OCI-LY7 (cell line): ENCODE measurements around the gene COLQ. TPM values are rescaled to one million over a fixed set of nuclear protein-coding genes. Genes with fewer than 3 reads are reported as not detected.

Experiments
- BruUV-seq: library from RNA; stranded (reverse); fragments of 400-500 nt; replicated peaks from 2 replicates; lab custom pipeline; 2021; lab: Mats Ljungman, UMichigan
- CTCF ChIA-PET: fragments of 300-600 bp; sonication (Branson Sonifier 250); formaldehyde crosslinking; loops from one replicate; lab custom pipeline; 2022; ENCODE audit warnings: antibody characterized with exemption; ENCODE audit not compliant: unreplicated experiment; lab: Charles Lee
- POLR2A ChIA-PET: fragments of 300-600 bp; sonication (Branson Sonifier 250); formaldehyde crosslinking; loops from one replicate; lab custom pipeline; 2022; ENCODE audit warnings: antibody characterized with exemption; lab: Charles Lee
- DNase-seq: peaks from one replicate; pipeline ENCODE4 v3.0.0-alpha.2; 2015; ENCODE audit warnings: low spot score
- H2AFZ ChIP-seq: fragments of 200-600 bp; sonication (generic), shearing (Covaris generic); 2 replicates; pipeline ENCODE4 v1.6.1; 2014; ENCODE audit warnings: mild to moderate bottlenecking, antibody characterized with exemption, low read length, moderate library complexity
- H3K27ac ChIP-seq: fragments of 200-600 bp; sonication (generic); 2 replicates; pipeline ENCODE4 v1.5.1; 2014; ENCODE audit warnings: mixed run types, low read depth, mild to moderate bottlenecking, moderate library complexity, low read length, inconsistent platforms; ENCODE audit not compliant: poor library complexity, severe bottlenecking
- H3K36me3 ChIP-seq: fragments of 200-600 bp; sonication (generic); 2 replicates; pipeline ENCODE4 v1.6.1; 2014; ENCODE audit warnings: mild to moderate bottlenecking, antibody characterized with exemption, low read length, moderate library complexity, mixed read lengths; ENCODE audit not compliant: insufficient read depth
- H3K4me1 ChIP-seq: fragments of 200-600 bp; sonication (generic); 2 replicates; pipeline ENCODE4 v1.5.1; 2014; ENCODE audit warnings: mild to moderate bottlenecking, low read length; ENCODE audit not compliant: insufficient read depth, poor library complexity, severe bottlenecking
- H3K4me2 ChIP-seq: fragments of 200-600 bp; sonication (generic); 2 replicates; pipeline ENCODE4 v1.6.1; 2014; ENCODE audit warnings: mild to moderate bottlenecking, low read length
- H3K4me3 ChIP-seq: fragments of 200-600 bp; sonication (generic); 2 replicates; pipeline ENCODE4 v1.5.1; 2014; ENCODE audit warnings: mild to moderate bottlenecking, low read depth, low read length; ENCODE audit not compliant: poor library complexity, severe bottlenecking
- H3K79me2 ChIP-seq: fragments of 200-600 bp; sonication (generic); 2 replicates; pipeline ENCODE4 v1.6.1; 2016; ENCODE audit warnings: low read depth, mild to moderate bottlenecking, low read length, moderate library complexity, mixed read lengths; ENCODE audit not compliant: insufficient read depth
- H3K9me2 ChIP-seq: fragments of 200-600 bp; sonication (generic); 2 replicates; pipeline ENCODE4 v1.6.1; 2016; ENCODE audit warnings: mild to moderate bottlenecking, low read length, mixed read lengths; ENCODE audit not compliant: insufficient read depth
- H3K9me3 ChIP-seq: fragments of 200-600 bp; sonication (generic); 2 replicates; pipeline ENCODE4 v1.6.1; 2014; ENCODE audit warnings: mild to moderate bottlenecking, mixed run types, low read length, mixed read lengths
- H4K20me1 ChIP-seq: fragments of 200-600 bp; sonication (generic); 2 replicates; pipeline ENCODE4 v1.6.1; 2014; ENCODE audit warnings: mild to moderate bottlenecking, antibody characterized with exemption, low read length, moderate library complexity, mixed read lengths; ENCODE audit not compliant: insufficient read depth
- EZH2phosphoT487 ChIP-seq: fragments of 200-600 bp; sonication (generic); IDR thresholded peaks from 2 replicates; pipeline ENCODE4 v1.6.1; 2018; ENCODE audit warnings: low read depth, borderline replicate concordance, mild to moderate bottlenecking, mixed run types, antibody characterized with exemption, low read length, moderate library complexity, mixed read lengths
- intact Hi-C: fragments of 100-400 bp; cut with micrococcal nuclease; formaldehyde crosslinking; loops from one replicate; pipeline ENCODE4 v1.10.0; 2022; ENCODE audit not compliant: unreplicated experiment
- total RNA-seq, 2 experiments: library from RNA; depleted of rRNA in 1 of 2; stranded (reverse); fragments of >200 nt in 1 of 2; shearing (Covaris generic) in 1 of 2; gene quantifications; 2 replicates each; pipeline ENCODE4 v1.2.3, GENCODE V29; 2014 to 2022
- TF ChIP-seq, protein P1 (sequence below): fragments of 200-600 bp; sonication (generic); conservative IDR thresholded peaks from 2 replicates; pipeline ENCODE4 v1.5.1; 2014; ENCODE audit warnings: mild to moderate bottlenecking, antibody characterized with exemption, low read length, moderate library complexity, mixed read lengths

The COLQ gene
- total RNA-seq, 2 experiments from 2014 or later = 0.42 to 1.4 TPM

DNA sequence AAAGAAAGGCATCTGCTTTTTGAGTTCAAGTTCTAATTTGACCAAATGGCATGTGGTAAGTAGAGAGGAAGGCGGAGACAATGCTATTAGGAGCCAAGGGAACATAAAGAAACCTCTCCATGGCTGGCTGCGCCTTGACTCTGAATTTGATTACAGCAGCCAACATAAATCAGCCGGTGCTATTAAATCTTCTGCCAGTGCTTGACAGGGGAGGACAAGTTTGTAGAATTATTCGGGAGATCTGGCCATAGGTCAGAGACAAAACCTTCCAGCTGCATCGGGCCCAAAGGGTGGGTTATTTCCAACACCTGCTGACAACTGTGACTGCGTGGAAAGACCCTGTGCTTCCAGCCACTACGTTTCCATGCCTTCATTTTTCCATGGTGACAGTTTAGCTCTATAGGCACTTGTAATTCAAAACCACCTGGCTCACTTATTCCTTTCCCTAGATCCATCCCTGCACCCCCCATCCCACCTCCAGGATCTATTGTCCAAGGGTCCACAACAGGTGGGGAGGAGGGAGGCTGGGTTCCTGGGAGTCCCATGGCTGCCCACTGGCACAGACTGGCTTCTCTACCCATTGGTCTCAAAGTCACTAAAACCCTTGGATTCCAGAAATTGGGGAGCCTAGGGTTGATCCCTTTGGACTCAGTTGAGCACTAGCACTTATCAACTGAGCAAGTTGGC is 15.9 kb downstream of the COLQ start:
- H3K4me1 ChIP-seq = no peaks in the 10 kb centered on the region
- H3K27ac ChIP-seq = no peak overlapping the region
- H3K4me3 ChIP-seq = no peak overlapping the region
- TF ChIP-seq EZH2phosphoT487 = no peak
- TF ChIP-seq, protein P1, sequence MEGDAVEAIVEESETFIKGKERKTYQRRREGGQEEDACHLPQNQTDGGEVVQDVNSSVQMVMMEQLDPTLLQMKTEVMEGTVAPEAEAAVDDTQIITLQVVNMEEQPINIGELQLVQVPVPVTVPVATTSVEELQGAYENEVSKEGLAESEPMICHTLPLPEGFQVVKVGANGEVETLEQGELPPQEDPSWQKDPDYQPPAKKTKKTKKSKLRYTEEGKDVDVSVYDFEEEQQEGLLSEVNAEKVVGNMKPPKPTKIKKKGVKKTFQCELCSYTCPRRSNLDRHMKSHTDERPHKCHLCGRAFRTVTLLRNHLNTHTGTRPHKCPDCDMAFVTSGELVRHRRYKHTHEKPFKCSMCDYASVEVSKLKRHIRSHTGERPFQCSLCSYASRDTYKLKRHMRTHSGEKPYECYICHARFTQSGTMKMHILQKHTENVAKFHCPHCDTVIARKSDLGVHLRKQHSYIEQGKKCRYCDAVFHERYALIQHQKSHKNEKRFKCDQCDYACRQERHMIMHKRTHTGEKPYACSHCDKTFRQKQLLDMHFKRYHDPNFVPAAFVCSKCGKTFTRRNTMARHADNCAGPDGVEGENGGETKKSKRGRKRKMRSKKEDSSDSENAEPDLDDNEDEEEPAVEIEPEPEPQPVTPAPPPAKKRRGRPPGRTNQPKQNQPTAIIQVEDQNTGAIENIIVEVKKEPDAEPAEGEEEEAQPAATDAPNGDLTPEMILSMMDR = no peak
- no TSS peak for BruUV-seq
- intact Hi-C loops = no loop called here
- no peaks in the 10 kb centered on the region for H4K20me1 ChIP-seq
- CTCF ChIA-PET = no interaction called here
- POLR2A ChIA-PET = no interaction called here
- no peaks in the 10 kb centered on the region for H3K79me2 ChIP-seq
- no peak overlapping the region for H2AFZ ChIP-seq
- no peak for DNase-seq
- no peaks in the 10 kb centered on the region for H3K9me2 ChIP-seq
- H3K36me3 ChIP-seq = no peaks in the 10 kb centered on the region
- H3K4me2 ChIP-seq = no peak overlapping the region
- H3K9me3 ChIP-seq = no peaks in the 10 kb centered on the region

- CTCF ChIA-PET = no interaction called here
- H3K4me2 ChIP-seq = no peak overlapping the region
- TF ChIP-seq, protein P1 = no peak
- TF ChIP-seq EZH2phosphoT487 = no peak
- POLR2A ChIA-PET = no interaction called here
- H3K79me2 ChIP-seq = no peaks in the 10 kb centered on the region
- no peak overlapping the region for H3K27ac ChIP-seq
- intact Hi-C loops = no loop called here
- no peaks in the 10 kb centered on the region for H4K20me1 ChIP-seq
- no peaks in the 10 kb centered on the region for H3K4me1 ChIP-seq
- BruUV-seq = no TSS peak
- H2AFZ ChIP-seq = no peak overlapping the region
- no peaks in the 10 kb centered on the region for H3K9me3 ChIP-seq
- H3K4me3 ChIP-seq = no peak overlapping the region
- H3K36me3 ChIP-seq = no peaks in the 10 kb centered on the region
- DNase-seq = no peak
- H3K9me2 ChIP-seq = no peaks in the 10 kb centered on the region
Measured at GRCh38 chr3:15502616-15503015, 18.9 kb downstream of the COLQ start.

- no TSS peak for BruUV-seq
Measured at GRCh38 chr3:15501126-15501525, 20.4 kb downstream of the COLQ start.

More at GRCh38 chr3:15501126-15501525, 20.4 kb downstream of the COLQ start:
- intact Hi-C loops = no loop called here
- TF ChIP-seq, protein P1 = no peak
- no peak for TF ChIP-seq EZH2phosphoT487
- no peaks in the 10 kb centered on the region for H3K9me2 ChIP-seq
- CTCF ChIA-PET = no interaction called here
- H3K27ac ChIP-seq = no peak overlapping the region
- no peaks in the 10 kb centered on the region for H3K9me3 ChIP-seq
- no peaks in the 10 kb centered on the region for H3K79me2 ChIP-seq
- POLR2A ChIA-PET = no interaction called here
- H3K36me3 ChIP-seq = no peaks in the 10 kb centered on the region
- H3K4me3 ChIP-seq = no peak overlapping the region
- H3K4me1 ChIP-seq = no peaks in the 10 kb centered on the region
- no peaks in the 10 kb centered on the region for H4K20me1 ChIP-seq
- no peak overlapping the region for H2AFZ ChIP-seq
- DNase-seq = no peak
- no peak overlapping the region for H3K4me2 ChIP-seq
